NB4 (cell line): ENCODE measurements around the gene RASA3.

Experiments
- MYC ChIP-seq: IDR thresholded peaks from 2 replicates; pipeline ENCODE4 v1.6.1; 2011; ENCODE audit warnings: low read depth, low read length
- POLR2A ChIP-seq: IDR thresholded peaks from 2 replicates; pipeline ENCODE4 v1.6.1; 2011; ENCODE audit warnings: mild to moderate bottlenecking; ENCODE audit not compliant: insufficient read length; ENCODE audit errors: extremely low read depth
- TF ChIP-seq, protein P1 (sequence below): IDR thresholded peaks from one replicate; pipeline ENCODE4 v1.5.1; 2012; ENCODE audit warnings: low read depth, low read length

DNA sequence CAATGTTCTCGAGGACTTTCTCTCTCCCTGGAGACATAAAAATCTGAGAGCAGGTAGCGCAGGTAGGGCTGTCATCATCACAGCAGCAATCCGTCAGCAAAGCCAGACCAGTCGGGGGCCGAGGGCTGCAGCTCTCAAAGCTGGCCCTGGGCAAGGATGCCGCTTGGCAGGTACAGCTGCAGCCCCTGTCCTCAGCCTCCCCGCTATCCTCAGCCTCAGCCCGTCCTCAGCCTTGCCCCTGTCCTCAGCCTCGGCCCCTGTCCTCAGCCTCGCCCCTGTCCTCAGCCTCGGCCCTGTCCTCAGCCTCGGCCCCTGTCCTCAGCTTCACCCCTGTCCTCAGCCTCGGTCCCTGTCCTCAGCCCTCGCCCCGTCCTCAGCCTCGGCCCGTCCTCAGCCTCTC lies 169.4 kb downstream of the RASA3 start:
- TF ChIP-seq, protein P1, sequence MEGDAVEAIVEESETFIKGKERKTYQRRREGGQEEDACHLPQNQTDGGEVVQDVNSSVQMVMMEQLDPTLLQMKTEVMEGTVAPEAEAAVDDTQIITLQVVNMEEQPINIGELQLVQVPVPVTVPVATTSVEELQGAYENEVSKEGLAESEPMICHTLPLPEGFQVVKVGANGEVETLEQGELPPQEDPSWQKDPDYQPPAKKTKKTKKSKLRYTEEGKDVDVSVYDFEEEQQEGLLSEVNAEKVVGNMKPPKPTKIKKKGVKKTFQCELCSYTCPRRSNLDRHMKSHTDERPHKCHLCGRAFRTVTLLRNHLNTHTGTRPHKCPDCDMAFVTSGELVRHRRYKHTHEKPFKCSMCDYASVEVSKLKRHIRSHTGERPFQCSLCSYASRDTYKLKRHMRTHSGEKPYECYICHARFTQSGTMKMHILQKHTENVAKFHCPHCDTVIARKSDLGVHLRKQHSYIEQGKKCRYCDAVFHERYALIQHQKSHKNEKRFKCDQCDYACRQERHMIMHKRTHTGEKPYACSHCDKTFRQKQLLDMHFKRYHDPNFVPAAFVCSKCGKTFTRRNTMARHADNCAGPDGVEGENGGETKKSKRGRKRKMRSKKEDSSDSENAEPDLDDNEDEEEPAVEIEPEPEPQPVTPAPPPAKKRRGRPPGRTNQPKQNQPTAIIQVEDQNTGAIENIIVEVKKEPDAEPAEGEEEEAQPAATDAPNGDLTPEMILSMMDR, result no peak
- TF ChIP-seq POLR2A (no peak), MYC (no peak)
